Brain microvascular endothelial cell (primary cell): ENCODE results near the gene ZBTB7A.

Experiments
- DNase-seq: peaks from one replicate; pipeline ENCODE4 v3.0.0-alpha.2; 2020
- H3K27ac ChIP-seq: fragments of 250-450 bp; sonication (Bioruptor Pico); 2 replicates; pipeline ENCODE4 v1.5.1; 2020; ENCODE audit warnings: mild to moderate bottlenecking, moderate library complexity
- H3K27me3 ChIP-seq: fragments of 250-450 bp; sonication (Bioruptor Pico); replicated peaks from 2 replicates; pipeline ENCODE4 v1.5.1; 2020; ENCODE audit warnings: mild to moderate bottlenecking
- H3K36me3 ChIP-seq: fragments of 250-450 bp; sonication (Bioruptor Pico); replicated peaks from 2 replicates; pipeline ENCODE4 v1.5.1; 2020; ENCODE audit warnings: mild to moderate bottlenecking
- H3K4me3 ChIP-seq: 2 replicates; pipeline ENCODE4 v1.5.1; 2011; ENCODE audit warnings: low read depth, mild to moderate bottlenecking, control low read depth, low read length, moderate library complexity
- CTCF ChIP-seq: IDR thresholded peaks from 2 replicates; pipeline ENCODE4 v1.5.1; 2011; ENCODE audit warnings: low read depth, mild to moderate bottlenecking, moderate library complexity, low read length, control low read depth, inconsistent platforms; ENCODE audit errors: missing control alignments
- in situ Hi-C: cut with HindIII; loops from 2 replicates; pipeline ENCODE4 v1.10.0; 2017; ENCODE audit warnings: low sequenced_read_pairs, low pct_ligation_motif_present

Gene ZBTB7A

GRCh38 chr19:3995607-3996006, 71.1 kb downstream of the ZBTB7A start:
- Histone ChIP-seq H3K27me3 (no peaks in the 10 kb centered on the region), H3K27ac (no peak overlapping the region), H3K4me3 (no peak overlapping the region), H3K36me3 (no peaks in the 10 kb centered on the region)
- in situ Hi-C loops = no loop called here
- DNase-seq = no peak
- no peak for TF ChIP-seq CTCF
